ENCODE data around the gene DRC1.
"Not testable (repeated sequence)": the region's sequence is repeated elsewhere in the genome, so short reads cannot be mapped to it uniquely, and the experiment has no call there.

DRC1 gene

DNA sequence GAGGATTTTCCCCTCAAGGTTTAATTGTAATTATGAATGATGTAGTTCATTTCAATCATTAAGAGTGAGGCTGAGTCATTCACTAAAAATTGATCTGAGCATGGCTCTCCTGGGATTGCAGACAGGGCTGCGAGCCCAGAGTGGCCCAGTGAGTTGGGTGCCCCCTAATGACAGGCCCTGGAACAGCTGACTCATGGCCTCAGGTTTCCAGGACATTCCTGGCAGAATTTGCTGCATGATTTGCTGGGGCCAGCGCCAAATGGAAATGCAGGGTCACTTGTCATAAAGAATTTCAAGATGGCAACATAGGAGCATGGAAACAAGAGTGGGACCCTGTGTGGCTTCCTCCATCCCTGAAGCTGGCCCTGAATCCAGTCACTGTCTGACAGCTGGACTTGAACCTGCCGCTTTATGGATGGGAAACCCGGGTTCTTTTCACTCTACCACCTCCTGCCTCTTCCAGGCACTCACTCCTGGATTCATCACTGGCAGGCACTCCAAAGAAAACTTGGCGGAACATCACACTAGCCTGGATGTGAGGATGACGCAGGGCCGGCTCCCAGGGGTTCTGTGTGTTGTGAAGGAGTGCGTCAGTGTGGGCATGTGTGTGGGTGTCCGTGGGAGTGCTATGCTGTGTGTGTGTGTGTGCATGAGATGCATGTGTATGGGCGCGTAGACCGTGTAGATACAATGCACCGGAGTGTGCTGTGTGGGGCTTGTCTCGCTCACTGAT lies 61.0 kb downstream of the DRC1 start:
- no peak for DNase-seq (ENCODE audit: low read depth in 2 of 3, low spot score in 1 of 3)

DNA sequence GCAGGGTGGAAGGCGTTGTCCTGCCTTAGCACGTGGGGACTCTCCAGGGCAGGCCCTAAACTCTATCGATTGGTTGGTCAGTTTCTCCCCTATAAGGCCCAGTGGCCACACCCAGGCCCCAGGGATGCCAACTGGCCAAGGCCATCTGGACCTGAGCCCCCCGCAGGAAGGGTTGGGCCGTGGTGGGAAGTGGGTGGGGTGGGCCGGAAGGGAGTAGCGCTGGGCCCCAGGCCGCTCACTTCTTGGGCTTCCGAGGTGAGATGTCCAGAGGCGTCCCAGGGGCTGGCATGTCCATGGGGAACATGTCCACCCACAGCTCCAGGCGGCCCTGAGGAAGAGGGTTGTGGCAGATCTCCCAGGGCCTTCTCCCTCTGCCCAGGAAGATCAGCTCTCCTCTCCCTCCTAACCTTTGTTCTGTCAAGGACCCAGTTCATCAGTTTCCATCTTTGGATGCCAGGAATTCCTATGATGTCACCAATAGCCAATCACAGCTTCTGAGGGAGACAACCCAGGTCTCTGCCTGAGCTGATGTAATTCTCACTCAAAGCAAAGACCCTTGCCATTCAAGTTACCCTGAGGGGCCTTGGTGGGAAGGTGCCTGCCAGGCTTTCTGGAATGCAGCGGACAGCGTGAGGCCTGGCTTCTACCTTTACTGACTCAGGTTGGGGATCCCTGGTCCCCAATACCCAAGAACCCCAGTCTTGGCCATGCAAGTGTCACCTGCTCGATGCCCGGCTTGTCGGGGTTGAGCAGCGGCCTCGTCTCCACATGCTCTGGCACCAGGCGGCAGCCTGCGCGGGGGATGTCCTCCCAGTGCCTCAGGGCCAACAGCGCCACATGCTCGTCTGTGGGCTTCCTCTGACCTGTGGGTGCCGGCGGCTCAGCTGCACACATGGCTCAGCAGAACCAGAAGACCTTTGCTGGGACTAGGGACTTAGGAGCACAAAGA lies 61.8 kb downstream of the DRC1 start:
- no peak for DNase-seq (ENCODE audit: low read depth in 2 of 3, low spot score in 1 of 3)

DNA sequence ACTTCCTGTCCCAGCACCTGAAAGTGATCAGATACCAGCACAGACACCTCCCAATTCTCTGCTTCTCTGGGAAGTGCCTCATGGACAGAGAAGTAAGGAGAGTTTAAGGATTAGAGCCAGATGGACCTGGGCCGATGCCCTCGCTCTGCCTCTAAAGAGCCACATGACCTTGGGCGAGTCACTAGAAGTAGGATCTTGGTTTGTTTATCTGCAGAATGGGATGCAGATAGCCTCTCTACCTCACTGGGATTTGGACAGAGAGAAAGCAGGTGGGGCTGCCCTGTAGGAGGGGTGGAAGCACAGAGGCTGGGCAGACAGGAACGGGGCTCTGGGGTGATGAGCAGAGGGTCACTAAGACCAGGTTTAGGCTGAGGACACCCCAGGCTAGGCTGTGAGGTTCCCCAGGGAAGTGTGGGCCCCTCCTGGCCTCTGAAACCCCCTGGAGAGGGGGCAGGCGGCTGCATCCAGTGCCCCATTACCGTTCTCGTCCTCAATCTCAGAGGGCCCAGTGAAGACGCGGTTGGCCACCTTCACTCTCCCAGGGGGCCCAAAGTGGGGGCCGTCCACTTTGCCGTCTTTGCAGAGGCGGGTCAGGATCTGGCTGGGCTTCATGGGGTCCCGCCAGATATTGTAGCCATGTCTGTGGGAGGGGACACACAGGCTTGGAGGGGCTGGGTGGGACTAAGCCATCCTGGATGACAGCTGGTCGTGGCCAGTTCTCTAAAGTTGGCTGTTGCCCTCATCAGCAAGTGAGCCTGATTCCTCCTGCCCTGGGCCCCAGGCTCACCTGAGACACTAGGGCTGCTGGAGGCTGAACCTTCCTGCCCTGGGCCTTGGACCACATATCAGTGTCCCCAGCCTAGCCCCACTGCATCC lies 62.9 kb downstream of the DRC1 start:
- no peak for DNase-seq (ENCODE audit: low read depth in 2 of 3, low spot score in 1 of 3)

DNA sequence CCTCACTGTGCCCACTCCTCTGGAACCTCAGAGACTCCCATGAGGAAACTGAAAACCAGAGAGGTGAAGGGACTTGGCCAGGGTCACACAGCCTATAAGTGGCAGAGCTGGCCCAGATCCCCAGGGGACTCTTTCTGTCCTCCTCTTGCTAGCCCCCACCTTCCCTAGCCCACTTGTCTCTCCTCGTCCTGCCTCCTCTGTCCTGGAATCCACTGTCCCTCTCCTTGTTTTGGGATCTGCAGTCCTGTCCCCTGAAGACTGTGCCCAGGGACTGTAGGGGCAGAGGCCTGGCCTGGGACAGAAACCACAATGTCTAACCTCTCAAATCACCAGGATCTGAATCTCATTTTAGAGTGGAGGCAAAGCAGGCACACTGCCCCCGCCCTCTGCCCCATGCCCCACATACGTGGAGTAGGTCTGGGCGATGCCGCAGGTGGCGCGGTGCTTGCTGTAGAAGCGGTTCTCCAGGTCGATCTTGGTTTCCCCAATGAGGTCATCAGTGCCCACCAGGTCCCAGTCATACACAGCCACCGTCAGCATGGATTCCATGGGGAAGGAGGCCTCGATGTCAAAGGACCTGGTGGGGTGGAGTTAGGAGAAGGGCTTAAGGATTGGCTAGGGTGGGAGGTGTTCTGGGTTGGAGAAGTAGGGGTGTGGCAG lies 63.7 kb downstream of the DRC1 start:
- no peak for DNase-seq (ENCODE audit: low read depth in 2 of 3, low spot score in 1 of 3)

DNA sequence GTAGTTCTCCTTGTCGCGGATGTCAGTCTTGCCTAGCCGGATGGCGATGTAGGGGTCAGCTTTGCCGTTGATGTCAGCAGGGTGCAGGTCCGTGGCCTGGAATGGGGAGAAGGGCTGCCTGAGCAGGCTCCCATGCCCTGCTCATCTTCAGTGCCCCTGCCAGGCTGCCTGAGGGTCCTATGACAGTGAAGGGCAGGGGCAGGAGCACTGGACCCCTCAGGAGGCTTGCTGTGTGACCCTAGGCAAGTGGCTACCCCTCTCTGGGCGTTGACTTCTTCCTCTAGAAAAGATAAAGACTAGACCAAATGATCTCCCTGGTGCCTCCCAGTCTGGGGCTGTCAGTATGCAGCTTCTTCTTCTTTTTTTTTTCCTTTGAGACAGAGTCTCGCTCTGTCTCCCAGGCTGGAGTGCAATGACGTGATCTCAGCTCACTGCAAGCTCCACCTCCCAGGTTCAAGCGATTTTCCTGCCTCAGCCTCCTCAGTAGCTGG lies 64.3 kb downstream of the DRC1 start:
- DNase-seq (ENCODE audit: low read depth in 2 of 3, low spot score in 1 of 3) = no peak

DNA sequence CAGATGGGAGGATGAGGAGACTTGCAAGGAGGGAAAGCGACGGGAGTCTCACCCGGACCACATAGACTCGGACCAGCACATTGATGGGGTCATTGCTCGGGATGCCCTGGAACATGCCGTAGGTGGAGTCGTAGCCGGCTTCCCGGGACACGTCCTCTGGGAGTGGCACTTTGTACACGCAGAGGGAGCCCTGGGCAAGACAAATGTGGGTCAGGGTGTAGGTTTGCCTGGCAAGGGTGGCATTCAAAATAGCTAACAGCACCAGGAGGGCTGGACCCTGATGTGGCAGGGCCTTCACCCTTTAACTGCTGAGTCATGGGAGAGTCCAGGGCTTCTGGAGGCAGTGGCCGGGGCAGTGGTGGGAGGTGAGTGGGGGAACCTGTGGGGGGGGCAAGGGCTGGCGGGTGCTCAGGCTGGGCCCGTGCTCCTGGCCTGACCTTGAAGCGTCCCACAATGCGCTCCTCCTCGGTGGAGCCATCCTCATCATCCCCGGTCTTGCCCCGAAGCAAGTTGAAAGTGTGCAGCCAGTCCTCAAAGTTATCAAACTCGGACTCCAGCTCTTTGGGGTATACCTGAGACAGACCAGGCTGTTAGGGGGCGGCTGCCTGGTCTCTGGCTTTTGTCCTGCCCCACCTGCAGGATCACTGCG lies 65.1 kb downstream of the DRC1 start:
- no peak for DNase-seq (ENCODE audit: low read depth in 2 of 3, low spot score in 1 of 3)

DNA sequence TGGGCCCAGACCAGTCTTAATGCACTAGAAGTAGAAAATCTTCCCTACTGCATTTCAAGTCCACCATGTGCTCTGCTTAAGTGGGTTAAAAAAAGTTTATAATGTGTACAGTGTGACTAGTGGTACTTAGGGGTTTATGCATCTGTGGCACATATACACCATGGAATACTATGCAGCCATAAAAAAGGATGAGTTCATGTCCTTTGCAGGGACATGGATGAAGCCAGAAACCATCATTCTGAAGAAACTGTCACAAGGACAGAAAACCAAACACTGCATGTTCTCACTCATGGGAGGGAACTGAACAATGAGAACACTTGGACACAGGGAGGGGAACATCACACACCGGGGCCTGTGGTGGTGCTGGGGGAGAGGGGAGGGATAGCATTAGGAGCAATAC lies 66.8 kb downstream of the DRC1 start:
- DNase-seq (ENCODE audit: low read depth in 2 of 3, low spot score in 1 of 3) = not testable (repeated sequence)

DNA sequence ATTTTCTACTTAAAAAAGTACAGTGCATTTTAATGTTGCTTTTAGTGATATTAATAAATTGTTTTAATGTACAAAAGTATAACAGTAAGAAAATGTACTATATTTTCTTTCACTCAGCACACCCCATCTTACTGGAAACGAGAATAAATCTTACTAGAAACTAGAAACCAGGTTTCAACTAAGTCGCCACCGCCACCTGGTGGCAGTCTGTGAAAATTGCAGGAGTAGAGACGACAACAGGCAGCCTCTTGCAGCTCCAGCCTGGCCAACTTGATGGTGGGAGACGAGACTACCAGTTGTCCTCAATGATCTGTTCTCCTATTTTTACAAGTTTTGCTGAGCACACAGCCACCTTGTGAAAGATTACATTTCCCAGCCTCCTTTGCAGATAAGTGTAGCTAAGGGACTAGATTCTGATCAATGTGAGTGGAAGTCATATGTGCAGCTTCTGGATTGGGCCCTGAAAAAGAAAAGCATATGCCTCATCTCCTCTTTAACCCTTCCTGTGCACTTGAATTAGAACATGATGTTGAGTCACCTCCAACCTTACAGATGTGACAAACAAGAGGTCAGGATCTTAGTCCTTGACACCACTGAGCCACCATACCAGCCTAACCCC lies 67.5 kb downstream of the DRC1 start:
- peak; percentile 64 to 71 (median 65) for DNase-seq (ENCODE audit: low read depth in 2 of 3, low spot score in 1 of 3)

DNA sequence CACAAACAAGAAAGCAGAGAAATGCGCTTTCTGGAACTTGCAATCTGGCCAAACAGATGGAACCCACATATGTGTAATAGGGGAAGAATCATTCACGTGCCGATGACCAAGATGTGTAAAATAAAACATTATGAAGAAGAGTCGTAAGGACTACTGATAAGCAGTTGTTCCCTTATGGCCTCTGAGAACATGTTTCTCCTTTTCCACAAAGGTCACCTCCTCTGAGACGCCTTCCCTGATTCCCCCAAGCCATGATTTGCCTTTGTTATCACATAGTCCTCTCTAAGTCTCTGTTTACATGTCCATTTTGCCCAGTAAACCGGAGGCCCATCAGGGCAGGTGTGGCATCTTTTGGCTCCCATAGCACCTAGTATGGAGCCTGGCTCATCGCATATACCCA lies 68.2 kb downstream of the DRC1 start:
- DNase-seq (ENCODE audit: low read depth in 2 of 3, low spot score in 1 of 3) = no peak

DNA sequence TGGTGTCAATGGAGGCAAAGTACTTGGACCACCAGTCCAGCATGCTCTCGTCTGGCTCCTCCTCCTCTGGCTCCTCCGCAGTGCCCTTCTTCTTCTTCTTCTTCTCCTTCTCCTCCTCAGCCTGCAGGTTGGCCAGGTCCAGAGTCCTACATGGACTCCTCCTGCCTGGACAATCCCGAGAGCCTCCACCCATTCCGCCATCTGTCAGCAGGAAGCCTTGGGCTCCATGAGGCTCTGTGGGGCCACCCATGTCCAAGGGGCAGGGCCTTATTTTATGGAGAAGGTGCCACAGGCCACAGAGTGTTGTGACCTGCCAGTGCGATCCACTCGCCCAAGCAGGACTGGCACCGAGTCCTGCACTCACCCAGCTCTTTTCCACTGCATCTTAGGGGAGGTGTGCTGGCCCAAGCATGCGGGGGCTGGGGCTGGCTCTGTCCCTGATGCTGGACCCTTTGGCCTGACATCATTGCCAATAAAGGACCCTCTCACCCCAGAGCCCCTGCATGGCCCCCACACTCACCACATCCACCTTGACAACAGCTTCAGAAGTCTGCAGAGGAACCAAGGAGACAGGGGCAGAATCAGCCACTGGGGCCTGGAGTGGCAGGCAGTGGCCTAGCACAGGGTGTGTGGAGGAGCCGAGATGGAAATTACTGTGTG lies 69.0 kb downstream of the DRC1 start:
- no peak for DNase-seq (ENCODE audit: low read depth in 2 of 3, low spot score in 1 of 3)

DNA sequence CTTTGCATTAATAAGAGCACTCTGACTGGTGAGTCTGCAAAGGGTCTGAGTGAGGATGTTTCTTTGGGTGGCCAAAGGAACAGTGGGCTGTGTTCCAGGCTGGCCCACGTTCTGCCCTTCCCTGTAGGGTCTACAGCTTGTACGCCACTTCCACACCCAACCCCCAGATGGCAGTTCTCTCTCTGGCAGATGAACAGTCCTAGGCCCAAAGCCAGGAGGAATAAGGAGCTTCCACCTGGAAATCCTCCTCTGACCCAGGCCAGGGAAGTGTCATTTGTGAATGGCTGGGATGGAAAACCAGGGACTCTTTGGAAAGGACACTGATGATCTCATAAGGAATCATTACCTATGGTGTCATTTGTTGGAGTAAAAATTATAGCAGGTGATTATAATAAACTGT lies 69.6 kb downstream of the DRC1 start:
- no peak for DNase-seq (ENCODE audit: low read depth in 2 of 3, low spot score in 1 of 3)

DNA sequence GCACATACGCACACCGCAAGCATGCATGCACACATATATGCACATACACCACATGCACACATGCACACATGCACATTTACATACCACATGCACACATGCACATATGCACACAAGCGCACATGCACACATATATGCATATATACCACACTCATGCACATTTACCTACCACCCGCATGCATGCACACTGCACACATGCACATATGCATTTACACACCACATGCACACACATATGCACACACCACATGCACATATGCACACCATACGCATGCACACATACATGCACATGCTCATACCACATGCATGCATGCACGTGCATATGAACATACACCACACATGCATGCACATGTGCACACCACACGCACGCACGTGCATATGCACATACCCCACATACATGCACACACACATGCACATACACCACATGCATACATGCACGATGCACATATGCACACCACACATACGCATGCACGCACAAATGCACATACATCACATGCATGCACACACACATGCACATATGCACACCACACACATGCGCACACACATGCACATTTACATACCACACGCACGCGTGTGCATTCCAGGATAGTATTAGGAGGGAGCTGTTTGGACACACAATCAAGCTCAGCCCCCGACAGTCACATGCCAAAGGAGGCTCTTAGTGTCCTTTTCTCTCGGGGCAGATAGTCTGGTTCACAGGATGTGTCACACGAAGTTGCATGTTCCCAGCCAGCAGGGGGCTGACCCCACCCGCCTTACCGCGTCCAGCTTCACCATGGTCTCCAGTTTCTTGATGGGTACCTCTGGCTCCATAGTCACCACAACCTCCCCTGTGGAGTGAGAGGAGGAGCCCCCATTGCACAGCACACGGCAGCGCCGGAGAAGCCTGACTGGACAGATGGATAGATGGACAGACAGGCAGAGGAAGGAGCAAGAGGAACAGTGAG lies 70.3 kb downstream of the DRC1 start:
- DNase-seq (ENCODE audit: low read depth in 2 of 3, low spot score in 1 of 3) = no peak

DNA sequence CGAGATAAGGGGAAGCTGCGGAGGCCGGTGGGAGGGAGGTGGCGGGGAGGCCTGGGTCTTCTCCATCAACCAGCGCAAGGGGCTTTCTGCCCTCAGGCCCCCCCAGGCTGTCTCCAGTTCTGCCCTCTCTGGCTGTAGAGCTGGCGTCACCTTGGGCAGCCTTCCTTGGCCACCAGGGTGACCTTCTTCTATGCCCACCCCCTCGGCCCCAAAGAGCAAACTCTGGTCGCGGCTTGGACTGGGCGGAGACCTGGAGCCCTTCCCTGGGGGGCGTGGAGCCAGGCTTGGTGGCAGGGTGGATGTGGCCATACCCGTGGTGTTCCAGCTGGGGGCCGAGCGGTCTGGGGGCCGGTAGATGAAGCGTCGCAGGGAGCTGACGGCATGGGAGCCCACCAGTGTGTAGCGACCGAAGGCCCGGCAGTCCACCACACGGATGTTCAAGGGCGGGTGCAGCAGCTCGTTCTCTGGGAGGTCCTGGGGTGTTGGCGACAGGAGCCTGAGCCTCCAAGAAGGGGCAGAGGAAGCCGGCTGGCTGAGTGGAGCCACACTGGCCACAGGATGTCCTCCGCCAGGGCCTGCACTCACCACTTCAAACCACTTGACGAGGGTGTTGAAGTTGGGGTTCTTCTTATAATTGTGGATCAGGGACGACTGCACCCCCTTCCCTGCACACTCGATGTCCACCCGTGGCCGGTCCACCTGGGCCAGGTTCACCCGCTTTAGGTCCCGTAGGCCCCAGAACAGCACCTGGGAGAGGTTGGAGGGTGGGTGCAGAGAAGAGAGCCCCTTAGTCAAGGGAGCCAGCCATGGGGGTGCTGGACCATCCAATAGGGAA lies 71.3 kb downstream of the DRC1 start:
- DNase-seq (ENCODE audit: low read depth in 2 of 3, low spot score in 1 of 3) = no peak

DNA sequence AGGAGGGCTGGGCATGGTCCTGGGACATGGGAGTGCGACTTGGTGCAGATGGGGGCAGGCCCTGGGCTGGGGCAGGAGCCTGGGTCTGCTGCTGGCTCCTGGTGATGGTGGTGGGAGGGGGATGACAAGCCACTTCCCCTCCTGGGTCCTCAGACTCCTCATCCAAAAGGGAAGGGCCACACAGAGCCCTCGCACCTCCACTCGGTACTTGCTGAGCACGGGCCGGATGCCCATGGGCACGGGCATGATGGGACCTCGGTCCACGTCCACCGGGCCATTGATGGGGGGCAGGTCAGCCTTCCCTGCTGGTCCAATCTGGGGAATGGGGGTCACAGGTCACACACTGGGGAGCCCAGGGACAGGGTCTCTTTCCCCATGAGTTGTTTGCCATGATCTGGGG lies 72.1 kb downstream of the DRC1 start:
- no peak for DNase-seq (ENCODE audit: low read depth in 2 of 3, low spot score in 1 of 3)

DNA sequence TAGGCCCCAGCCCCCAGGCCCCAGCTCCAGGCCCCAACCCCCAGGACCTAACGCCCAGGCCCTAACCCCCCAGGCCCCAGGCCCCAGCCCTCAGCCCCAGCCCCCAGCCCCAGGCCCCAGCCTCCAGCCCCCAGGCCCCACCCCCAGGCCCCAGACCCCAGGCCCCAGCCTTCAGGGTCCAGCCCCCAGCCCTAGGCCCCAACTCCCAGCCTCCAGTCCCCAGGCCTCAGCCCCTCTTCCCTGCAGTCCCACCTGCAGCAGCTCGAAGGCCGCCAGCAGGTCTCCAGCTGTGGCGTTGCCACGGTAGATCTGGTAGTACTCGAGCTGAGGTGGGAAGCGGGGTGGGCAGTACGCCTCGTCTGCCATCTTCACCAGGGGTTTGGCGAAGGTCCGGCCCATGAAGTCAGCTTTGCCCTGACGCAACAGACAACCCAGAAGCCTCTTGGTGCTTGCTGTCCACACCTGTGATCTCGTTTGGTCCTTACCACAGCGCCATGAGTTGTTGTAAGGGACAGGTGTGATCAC lies 72.6 kb downstream of the DRC1 start:
- DNase-seq (ENCODE audit: low read depth in 2 of 3, low spot score in 1 of 3) = no peak

DNA sequence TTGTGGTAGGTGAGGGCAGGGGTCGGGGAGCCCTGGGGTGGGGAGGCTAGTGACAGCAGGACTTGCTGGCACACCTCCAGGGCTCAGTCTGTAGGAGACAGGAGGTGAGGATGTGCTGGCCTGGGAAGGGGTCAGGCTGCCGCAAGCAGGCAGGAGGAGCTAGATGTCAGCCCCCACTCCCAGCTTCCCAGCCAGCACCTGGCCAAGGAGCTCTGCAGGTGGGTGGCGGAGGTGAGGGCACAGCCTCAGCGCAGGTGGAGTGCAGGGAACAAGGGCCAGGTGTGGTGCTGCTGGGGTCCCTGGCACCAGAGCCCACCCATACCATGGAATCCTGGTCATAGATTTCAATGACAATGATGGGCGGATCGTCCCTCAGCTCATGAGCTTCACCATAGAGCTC lies 73.3 kb downstream of the DRC1 start:
- no peak for DNase-seq (ENCODE audit: low read depth in 2 of 3, low spot score in 1 of 3)
